Body of pancreas (tissue), 4 donors: ENCODE results near the gene IFT81. TPM values are rescaled to one million over a fixed set of nuclear protein-coding genes. Genes with fewer than 3 reads are reported as not detected.

Experiments used
- ATAC-seq: fragments of 150-250 bp; one replicate; pipeline ENCODE4 v1.9.1; 2016
- DNase-seq, 4 donors: peaks; one replicate each; pipeline ENCODE4 v3.0.0-alpha.2; 2019
- H3K27ac ChIP-seq, 4 donors: fragments of 200-600 bp; sonication (generic); 1 replicate in 3 of 4; 2 replicates in 1 of 4; pipeline versions ENCODE4 v1.5.1 to v1.6.1; 2016 to 2019; ENCODE audit warnings: mild to moderate bottlenecking in 1 of 4, mixed read lengths in 1 of 4, moderate library complexity in 1 of 4
- H3K27me3 ChIP-seq, 2 donors: fragments of 200-600 bp; sonication (generic); one replicate each; pipeline ENCODE4 v1.6.0; 2016; ENCODE audit warnings: mild to moderate bottlenecking in 1 of 2
- H3K36me3 ChIP-seq, 2 donors: fragments of 200-600 bp; sonication (generic); replicated peaks in 1 of 2; 2 replicates each; pipeline ENCODE4 v1.5.1; 2016; ENCODE audit warnings: low read depth in 2 of 2; ENCODE audit not compliant: insufficient read depth in 1 of 2
- H3K4me1 ChIP-seq: fragments of 200-600 bp; sonication (generic); one replicate; pipeline ENCODE4 v1.6.0; 2016
- H3K4me3 ChIP-seq, 2 donors: fragments of 200-600 bp; sonication (generic); 1 replicate in 1 of 2; 2 replicates in 1 of 2; pipeline ENCODE4 v1.5.1; 2016 to 2019
- H3K9me3 ChIP-seq, 3 donors: fragments of 200-600 bp; sonication (generic); 1 replicate in 2 of 3; 2 replicates in 1 of 3; pipeline ENCODE4 v1.5.1; 2016
- POLR2A ChIP-seq, 3 donors: fragments of 450-650 bp; IDR thresholded peaks; one replicate each; pipeline ENCODE4 v1.6.1; 2016; ENCODE audit warnings: antibody characterized with exemption in 3 of 3, mild to moderate bottlenecking in 2 of 3
- WGBS, 2 donors: methylation state at CpG; one replicate each; pipeline ENCODE4 v1.1.5; 2017; 5-methylcytosine and 5-hydroxymethylcytosine counted together
- intact Hi-C: fragments of 100-400 bp; cut with DNase I; formaldehyde crosslinking; loops from one replicate; pipeline ENCODE4 v1.15.1; 2023
- total RNA-seq, 2 donors: library from RNA; depleted of rRNA; stranded (reverse); fragments of >200 nt; gene quantifications; one replicate each; pipeline ENCODE4 v1.1.0, GENCODE V29; 2016
- TF ChIP-seq, protein P1 (sequence below), 7 experiments: fragments of 450-650 bp in 4 of 7; fragments of 200-600 bp in 3 of 7; sonication (generic) in 3 of 7; IDR thresholded peaks; one replicate each; pipeline ENCODE4 v1.5.1; 2016 to 2019; ENCODE audit warnings: antibody characterized with exemption in 7 of 7

The IFT81 gene
- total RNA-seq, 2 donors from 2014 or later, result 5.2 to 6.3 TPM

DNA sequence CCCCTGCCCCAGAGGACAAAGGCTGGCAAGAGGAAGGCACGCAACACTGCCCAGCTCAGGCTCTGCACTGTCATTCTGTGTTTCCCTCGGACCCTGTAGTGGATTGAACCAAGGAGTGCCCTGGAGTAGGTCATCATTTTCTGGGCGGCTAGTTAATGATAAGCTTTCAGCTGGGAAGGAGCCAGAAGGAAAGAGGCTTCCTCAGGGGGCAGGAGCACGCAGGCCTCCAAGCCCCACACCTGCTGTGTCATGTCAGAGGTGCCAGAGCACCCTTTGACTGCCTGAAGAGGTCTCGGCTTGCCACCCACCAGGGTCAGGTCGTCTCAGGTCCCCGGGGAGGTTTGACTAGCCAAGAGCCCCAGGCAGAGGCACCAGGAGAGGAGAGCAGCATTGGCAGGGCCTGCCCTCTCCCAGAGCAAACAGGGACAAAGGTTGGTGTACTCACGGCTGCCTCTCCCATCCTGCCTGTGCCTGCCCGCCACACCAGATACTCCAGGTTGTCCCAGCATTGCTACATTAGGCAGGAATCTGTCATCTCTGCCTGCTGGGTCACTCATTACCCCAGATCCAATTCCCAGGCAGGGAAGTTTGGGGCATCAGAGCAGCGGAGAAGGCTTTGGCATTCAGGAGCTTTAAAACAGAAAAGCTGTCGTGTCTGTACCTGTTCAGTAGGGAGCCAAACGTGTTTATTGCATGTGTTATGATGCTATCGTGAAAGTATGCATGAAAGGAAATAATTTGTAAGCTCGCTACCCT, 123.4 kb downstream of the IFT81 start:
- Histone ChIP-seq H3K27ac (peak overlapping the region; percentile 80 to 89 (median 85)), H3K4me3 (no peak overlapping the region)
- DNase-seq, result peak; percentile 64 to 78 (median 74)

DNA sequence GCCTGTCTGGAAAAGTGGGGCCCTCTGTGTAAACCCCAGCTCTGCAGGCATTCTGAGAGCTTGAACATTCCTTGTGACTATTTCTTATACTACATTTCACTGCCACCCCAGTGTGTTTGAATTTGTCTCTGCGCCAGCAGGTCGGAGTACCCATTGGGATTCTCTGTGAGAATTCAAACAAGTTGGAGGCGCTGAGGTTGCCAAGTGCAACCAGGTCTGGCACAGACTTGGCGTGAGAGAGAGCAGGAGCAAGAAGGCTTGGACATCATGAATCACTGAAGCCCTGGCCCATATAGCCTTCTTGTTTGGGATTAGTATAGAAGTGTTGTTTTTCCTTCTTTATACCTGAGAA, 123.9 kb downstream of the IFT81 start:
- H3K9me3 ChIP-seq, result no peaks in the 10 kb centered on the region
- peaks cover 51% of the 10 kb centered on the region for H3K4me1 ChIP-seq
- H3K36me3 ChIP-seq, result no peaks in the 10 kb centered on the region
- ATAC-seq (peak; percentile 18), DNase-seq (peak; percentile 46 to 76 (median 62))
- no peak overlapping the region for H3K4me3 ChIP-seq
- no peaks in the 10 kb centered on the region for H3K27me3 ChIP-seq
- 27 to 29% methylated on average over 4 of the region's 4 CpGs for WGBS, 2 donors
- intact Hi-C loops, result no loop called here
- TF ChIP-seq, protein P1, sequence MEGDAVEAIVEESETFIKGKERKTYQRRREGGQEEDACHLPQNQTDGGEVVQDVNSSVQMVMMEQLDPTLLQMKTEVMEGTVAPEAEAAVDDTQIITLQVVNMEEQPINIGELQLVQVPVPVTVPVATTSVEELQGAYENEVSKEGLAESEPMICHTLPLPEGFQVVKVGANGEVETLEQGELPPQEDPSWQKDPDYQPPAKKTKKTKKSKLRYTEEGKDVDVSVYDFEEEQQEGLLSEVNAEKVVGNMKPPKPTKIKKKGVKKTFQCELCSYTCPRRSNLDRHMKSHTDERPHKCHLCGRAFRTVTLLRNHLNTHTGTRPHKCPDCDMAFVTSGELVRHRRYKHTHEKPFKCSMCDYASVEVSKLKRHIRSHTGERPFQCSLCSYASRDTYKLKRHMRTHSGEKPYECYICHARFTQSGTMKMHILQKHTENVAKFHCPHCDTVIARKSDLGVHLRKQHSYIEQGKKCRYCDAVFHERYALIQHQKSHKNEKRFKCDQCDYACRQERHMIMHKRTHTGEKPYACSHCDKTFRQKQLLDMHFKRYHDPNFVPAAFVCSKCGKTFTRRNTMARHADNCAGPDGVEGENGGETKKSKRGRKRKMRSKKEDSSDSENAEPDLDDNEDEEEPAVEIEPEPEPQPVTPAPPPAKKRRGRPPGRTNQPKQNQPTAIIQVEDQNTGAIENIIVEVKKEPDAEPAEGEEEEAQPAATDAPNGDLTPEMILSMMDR (IDR thresholded peaks at IDR 0.05), result no peak
- peak overlapping the region; percentile 80 to 89 (median 85) for H3K27ac ChIP-seq

More for the DNA sequence above, 123.4 kb downstream of the IFT81 start:
- peaks cover 46% of the 10 kb centered on the region for H3K4me1 ChIP-seq
- TF ChIP-seq, protein P1 (IDR thresholded peaks at IDR 0.05), result no peak
- peak in 2 of 3 donors; percentile 45 to 51 for TF ChIP-seq POLR2A (IDR thresholded peaks at IDR 0.05)
- peak; percentile 80 for ATAC-seq
- 11 to 24% methylated on average over 9 to 14 of the region's 14 CpGs for WGBS, 2 donors
- H3K27me3 ChIP-seq, result no peaks in the 10 kb centered on the region
- H3K9me3 ChIP-seq, result no peaks in the 10 kb centered on the region
- intact Hi-C loops, result no loop called here
- H3K36me3 ChIP-seq, result no peaks in the 10 kb centered on the region

DNA sequence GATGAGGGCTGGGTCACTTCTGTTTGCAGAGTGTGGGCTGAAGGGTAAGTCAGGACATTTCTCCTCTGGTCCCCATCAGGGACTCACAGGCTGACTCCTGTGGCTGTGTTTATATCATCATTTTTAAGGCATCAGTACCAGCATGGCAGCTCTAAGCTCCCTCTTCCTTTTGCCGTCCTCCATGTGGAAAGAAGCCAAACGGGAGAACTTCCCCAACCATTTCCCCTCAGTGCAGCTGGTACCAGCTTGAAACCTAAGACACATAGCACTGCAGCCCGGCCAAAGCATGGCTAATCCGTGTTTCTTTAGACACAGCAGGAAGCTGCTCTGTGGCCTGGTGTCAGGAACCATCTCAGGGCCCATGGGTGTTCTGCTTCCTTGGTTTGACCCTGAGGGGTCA, 124.9 kb downstream of the IFT81 start:
- Histone ChIP-seq H3K36me3 (no peaks in the 10 kb centered on the region), H3K9me3 (no peaks in the 10 kb centered on the region), H3K27ac (peak overlapping the region; percentile 80 to 89 (median 85)), H3K27me3 (no peaks in the 10 kb centered on the region), H3K4me1 (peaks cover 55% of the 10 kb centered on the region), H3K4me3 (no peak overlapping the region)
- TF ChIP-seq, protein P1 (IDR thresholded peaks at IDR 0.05), result no peak
- TF ChIP-seq POLR2A (IDR thresholded peaks at IDR 0.05), result no peak
- 66 to 67% methylated on average over 3 to 4 of the region's 4 CpGs for WGBS, 2 donors
- intact Hi-C loops, result no loop called here
- ATAC-seq, result no peak
- no peak for DNase-seq

DNA sequence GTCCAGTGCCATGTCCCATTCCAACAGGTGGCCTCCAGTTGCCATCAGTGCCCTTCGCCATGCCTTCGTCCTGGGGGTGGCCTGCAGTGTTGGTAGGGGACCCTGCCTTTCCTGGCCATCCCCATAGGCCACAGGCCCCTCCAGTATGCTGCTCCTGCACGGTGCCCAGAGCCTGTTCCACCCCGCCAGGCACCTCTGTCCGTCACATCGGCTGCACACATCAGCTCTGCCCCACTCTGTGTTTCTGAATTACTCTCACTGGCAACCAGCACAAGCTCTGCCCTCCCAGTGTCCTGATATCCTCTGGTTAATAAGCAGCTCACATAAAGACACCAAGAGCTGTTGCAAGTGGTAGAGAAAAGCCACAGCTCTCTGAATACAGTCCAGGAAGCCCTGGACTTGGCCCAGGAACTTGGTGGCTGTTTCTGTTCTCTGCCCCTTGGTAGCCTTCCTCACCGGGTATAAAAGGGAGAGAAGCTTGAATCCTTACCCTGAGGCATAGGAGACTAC, 125.6 kb downstream of the IFT81 start:
- Histone ChIP-seq H3K27me3 (no peaks in the 10 kb centered on the region), H3K4me3 (no peak overlapping the region), H3K27ac (peak overlapping the region in 3 of 4 donors; percentile 84 to 89 (median 86)), H3K36me3 (no peaks in the 10 kb centered on the region), H3K9me3 (no peaks in the 10 kb centered on the region), H3K4me1 (peaks cover 55% of the 10 kb centered on the region)
- 73 to 83% methylated on average over 3 to 7 of the region's 7 CpGs for WGBS, 2 donors
- intact Hi-C loops, result no loop called here
- DNase-seq (peak; percentile 16 to 49 (median 44)), ATAC-seq (peak; percentile 27)
- TF ChIP-seq POLR2A (IDR thresholded peaks at IDR 0.05), result no peak

DNA sequence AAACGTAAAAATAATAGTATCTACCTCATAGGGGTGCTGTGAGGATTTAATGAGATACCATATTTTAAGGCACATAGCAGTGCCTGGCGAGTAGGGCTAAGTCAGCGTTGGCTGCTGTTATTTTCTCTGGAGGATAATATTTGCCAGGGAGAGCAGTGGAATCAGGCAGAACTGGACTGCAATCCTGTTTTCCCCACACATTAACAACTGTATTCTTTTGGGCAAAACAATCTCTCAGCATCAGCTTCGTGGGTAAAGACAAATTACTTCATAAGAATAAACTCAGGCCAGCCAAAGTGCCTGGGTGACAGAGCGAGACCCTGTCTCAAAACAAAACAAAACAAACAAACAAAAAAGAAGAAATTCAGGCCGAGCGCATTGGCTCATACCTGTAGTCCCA, 127.2 kb downstream of the IFT81 start:
- H3K4me1 ChIP-seq, result peaks cover 50% of the 10 kb centered on the region
- H3K9me3 ChIP-seq, result no peaks in the 10 kb centered on the region
- ATAC-seq (no peak), DNase-seq (no peak)
- intact Hi-C loops, result no loop called here
- H3K27me3 ChIP-seq, result no peaks in the 10 kb centered on the region
- H3K4me3 ChIP-seq, result no peak overlapping the region
- no peaks in the 10 kb centered on the region for H3K36me3 ChIP-seq
- no peak for TF ChIP-seq POLR2A (IDR thresholded peaks at IDR 0.05)
- TF ChIP-seq, protein P1 (IDR thresholded peaks at IDR 0.05), result no peak
- no peak overlapping the region for H3K27ac ChIP-seq
- 87 to 88% methylated on average over 6 to 7 of the region's 7 CpGs for WGBS, 2 donors
